Measurements from ENCODE around the gene CPA4. TPM values are rescaled to one million over a fixed set of nuclear protein-coding genes. Genes with fewer than 3 reads are reported as not detected.

CPA4 gene
- total and polyA plus RNA-seq, 2 of the 13 experiments (the other 11 are each of a cell fraction or from before 2014, with no cell fraction given), result 0.20 to 0.22 TPM

- TF ChIP-seq ZNF687 (CRISPR knock-in tag; IDR thresholded peaks at IDR 0.05) (peak; percentile 52), ARID2 (CRISPR knock-in tag; IDR thresholded peaks at IDR 0.05; ENCODE audit: borderline replicate concordance) (no peak), GMEB2 (CRISPR knock-in tag; IDR thresholded peaks at IDR 0.05; ENCODE audit: low read depth) (no peak), GTF3A (CRISPR knock-in tag; conservative IDR thresholded peaks at IDR 0.05) (no peak), ZNF383 (CRISPR knock-in tag; IDR thresholded peaks at IDR 0.05; ENCODE audit: borderline replicate concordance) (no peak), ZNF788 (CRISPR knock-in tag; IDR thresholded peaks at IDR 0.05; ENCODE audit: borderline replicate concordance) (peak; percentile 46; the same call in 1 of the 2 replicates), NAIF1 (CRISPR knock-in tag; IDR thresholded peaks at IDR 0.05; ENCODE audit: borderline replicate concordance) (no peak), FOXA3 (CRISPR knock-in tag; IDR thresholded peaks at IDR 0.05) (peak; percentile 44), JUNB (CRISPR knock-in tag; IDR thresholded peaks at IDR 0.05; ENCODE audit: borderline replicate concordance) (0 out of 2 replicates have a peak, but pooled peaks have one; percentile 20), ADNP (CRISPR knock-in tag; IDR thresholded peaks at IDR 0.05) (no peak), NCOA2 (CRISPR knock-in tag; IDR thresholded peaks at IDR 0.05) (peak; percentile 39; the same call in 1 of the 2 replicates), SOX13 (IDR thresholded peaks at IDR 0.05) (no peak), SOX13 (CRISPR knock-in tag; conservative IDR thresholded peaks at IDR 0.05 in 1 of 2, IDR thresholded peaks at IDR 0.05 in 1 of 2) (no peak; a peak in 1 of 4 replicates), MNT (IDR thresholded peaks at IDR 0.05) (peak; percentile 75), FOXA1 (IDR thresholded peaks at IDR 0.05) (no peak), FOXA1 (CRISPR knock-in tag; IDR thresholded peaks at IDR 0.05) (peak; percentile 41; the same call in 1 of the 2 replicates), SMARCC2 (IDR thresholded peaks at IDR 0.05) (no peak), THRA (CRISPR knock-in tag; IDR thresholded peaks at IDR 0.05; ENCODE audit: borderline replicate concordance) (peak; percentile 84), SP4 (CRISPR knock-in tag; IDR thresholded peaks at IDR 0.05) (0 out of 2 replicates have a peak, but pooled peaks have one; percentile 4), GMEB1 (CRISPR knock-in tag; IDR thresholded peaks at IDR 0.05; ENCODE audit: borderline replicate concordance) (no peak)
Measured at GRCh38 chr7:130369110-130369711, 76.2 kb downstream of the CPA4 start (continued).
